Ascending aorta (tissue), 2 donors: Measurements from ENCODE around the gene KDM2A. TPM values are rescaled to one million over a fixed set of nuclear protein-coding genes. Genes with fewer than 3 reads are reported as not detected.
A peak's percentile ranks its signal among the peaks of the same experiment; 100 is the strongest.
"Not testable (repeated sequence)": the region's sequence is repeated elsewhere in the genome, so short reads cannot be mapped to it uniquely, and the experiment has no call there.

Source experiments
- DNase-seq, 2 donors: peaks; one replicate each; pipeline ENCODE4 v3.0.0-alpha.2; 2019; ENCODE audit warnings: low spot score in 2 of 2
- H3K27ac ChIP-seq, 2 donors: fragments of 200-600 bp; sonication (generic); one replicate each; pipeline ENCODE4 v1.5.1; 2016 to 2017; ENCODE audit warnings: mild to moderate bottlenecking in 1 of 2
- H3K27me3 ChIP-seq: fragments of 200-600 bp; sonication (generic); one replicate; pipeline ENCODE4 v1.5.1; 2017
- H3K36me3 ChIP-seq, 2 donors: fragments of 200-600 bp; sonication (generic); one replicate each; pipeline ENCODE4 v1.5.1; 2016
- H3K4me1 ChIP-seq, 2 donors: fragments of 200-600 bp; sonication (generic); one replicate each; pipeline ENCODE4 v1.5.1; 2016 to 2017; ENCODE audit warnings: mild to moderate bottlenecking in 1 of 2
- H3K4me3 ChIP-seq, 2 donors: fragments of 200-600 bp; sonication (generic); one replicate each; pipeline ENCODE4 v1.5.1; 2016 to 2017; ENCODE audit warnings: mild to moderate bottlenecking in 1 of 2
- H3K9me3 ChIP-seq, 2 donors: fragments of 200-600 bp; sonication (generic); one replicate each; pipeline ENCODE4 v1.5.1; 2016
- CTCF ChIP-seq, 3 experiments: fragments of 200-600 bp in 2 of 3; fragments of 450-650 bp in 1 of 3; sonication (generic) in 2 of 3; IDR thresholded peaks; one replicate each; pipeline ENCODE4 v1.5.1; 2016 to 2019; ENCODE audit warnings: antibody characterized with exemption in 3 of 3, mild to moderate bottlenecking in 1 of 3, moderate library complexity in 1 of 3
- intact Hi-C: fragments of 100-400 bp; cut with DNase I; formaldehyde crosslinking; loops from one replicate; pipeline ENCODE4 v1.15.1; 2023
- total RNA-seq: library from RNA; depleted of rRNA; stranded (reverse); fragments of >200 nt; gene quantifications from one replicate; pipeline ENCODE4 v1.1.0, GENCODE V29; 2016

KDM2A gene
- total RNA-seq, 1 donor from 2014 or later, result 129 TPM

GRCh38 chr11:67254798-67255197 is 135.7 kb downstream of the KDM2A start:
- TF ChIP-seq CTCF (IDR thresholded peaks at IDR 0.05), result no peak
- DNase-seq, result no peak
- Histone ChIP-seq H3K27ac (no peak overlapping the region), H3K27me3 (no peaks in the 10 kb centered on the region), H3K9me3 (no peaks in the 10 kb centered on the region), H3K4me1 (no peaks in the 10 kb centered on the region), H3K4me3 (no peak overlapping the region), H3K36me3 (peaks cover 70 to 74% of the 10 kb centered on the region in 2 donors)
- intact Hi-C loops, result no loop called here

GRCh38 chr11:67255353-67255752 is 136.3 kb downstream of the KDM2A start:
- no peak for TF ChIP-seq CTCF (IDR thresholded peaks at IDR 0.05)
- no peak overlapping the region for H3K4me3 ChIP-seq
- DNase-seq, result no peak
- no peaks in the 10 kb centered on the region for H3K27me3 ChIP-seq
- H3K36me3 ChIP-seq, result peaks cover 65 to 69% of the 10 kb centered on the region in 2 donors
- no peaks in the 10 kb centered on the region for H3K9me3 ChIP-seq
- intact Hi-C loops, result no loop called here
- H3K27ac ChIP-seq, result no peak overlapping the region
- no peaks in the 10 kb centered on the region for H3K4me1 ChIP-seq

- DNase-seq, result no peak
- intact Hi-C loops, result no loop called here
- no peaks in the 10 kb centered on the region for H3K9me3 ChIP-seq
- peaks cover 60 to 63% of the 10 kb centered on the region in 2 donors for H3K36me3 ChIP-seq
- H3K27ac ChIP-seq, result no peak overlapping the region
- no peaks in the 10 kb centered on the region for H3K4me1 ChIP-seq
- H3K27me3 ChIP-seq, result no peaks in the 10 kb centered on the region
- H3K4me3 ChIP-seq, result no peak overlapping the region
- TF ChIP-seq CTCF (IDR thresholded peaks at IDR 0.05), result no peak
Measured at GRCh38 chr11:67255864-67256263, 136.8 kb downstream of the KDM2A start.

- peaks cover 52 to 56% of the 10 kb centered on the region in 2 donors for H3K36me3 ChIP-seq
- H3K4me1 ChIP-seq, result no peaks in the 10 kb centered on the region
- no peaks in the 10 kb centered on the region for H3K9me3 ChIP-seq
- no peaks in the 10 kb centered on the region for H3K27me3 ChIP-seq
- no peak overlapping the region for H3K27ac ChIP-seq
- no peak for DNase-seq
- TF ChIP-seq CTCF (IDR thresholded peaks at IDR 0.05), result no peak
- no peak overlapping the region for H3K4me3 ChIP-seq
- intact Hi-C loops, result no loop called here
Measured at GRCh38 chr11:67256477-67257135, 137.5 kb downstream of the KDM2A start.

GRCh38 chr11:67260406-67260805 is 141.3 kb downstream of the KDM2A start:
- intact Hi-C loops, result no loop called here
- peaks cover 7 to 10% of the 10 kb centered on the region in 2 donors for H3K4me1 ChIP-seq

GRCh38 chr11:67260885-67261639 is 142.0 kb downstream of the KDM2A start:
- H3K27me3 ChIP-seq, intact Hi-C loops, H3K9me3 ChIP-seq: not testable (repeated sequence)
- H3K4me3 ChIP-seq, result peak overlapping the region; percentile 20 to 60
- H3K36me3 ChIP-seq, result peaks cover 11 to 12% of the 10 kb centered on the region in 2 donors
- H3K4me1 ChIP-seq, result peaks cover 7 to 12% of the 10 kb centered on the region in 2 donors
- peak overlapping the region in 1 of 2 donors; percentile 17 for H3K27ac ChIP-seq
- peak; percentile 7 to 84 for DNase-seq

More at GRCh38 chr11:67260406-67260805, 141.3 kb downstream of the KDM2A start:
- H3K27ac ChIP-seq, result no peak overlapping the region
- peaks cover 17 to 18% of the 10 kb centered on the region in 2 donors for H3K36me3 ChIP-seq
- no peak for TF ChIP-seq CTCF (IDR thresholded peaks at IDR 0.05)
- no peaks in the 10 kb centered on the region for H3K27me3 ChIP-seq
- peak in 1 of 2 donors; percentile 5 for DNase-seq
- H3K4me3 ChIP-seq, result no peak overlapping the region
- H3K9me3 ChIP-seq, result no peaks in the 10 kb centered on the region
